Renal pelvis (tissue), 4 donors: ENCODE measurements around the gene FTO. TPM values are rescaled to one million over a fixed set of nuclear protein-coding genes. Genes with fewer than 3 reads are reported as not detected.

Experiments
- DNase-seq: peaks from one replicate; pipeline ENCODE4 v3.0.0-alpha.2; 2013
- polyA plus RNA-seq, 3 donors: library from polyadenylated mRNA; unstranded; fragments of 120-200 nt; gene quantifications; one replicate each; pipeline ENCODE4 v1.2.1, GENCODE V29; 2013; ENCODE audit not compliant: insufficient read length in 3 of 3

Gene FTO
- polyA plus RNA-seq, 3 donors, result 82.7 to 94.4 (median 84.9) TPM

GRCh38 chr16:53996961-53997360 is 293.0 kb downstream of the FTO start:
- no peak for DNase-seq

- DNase-seq, result no peak
These were observed 294.3 kb downstream of the FTO start for GRCh38 chr16:53998024-53998810.

- DNase-seq, result no peak
These were observed 295.1 kb downstream of the FTO start for GRCh38 chr16:53998966-53999522.

GRCh38 chr16:53999841-54000240 is 295.9 kb downstream of the FTO start:
- DNase-seq, result no peak

- DNase-seq, result no peak
These were observed 296.4 kb downstream of the FTO start for GRCh38 chr16:54000361-54000760.

GRCh38 chr16:54006693-54007092 is 302.7 kb downstream of the FTO start:
- DNase-seq, result no peak

- no peak for DNase-seq
These were observed 303.5 kb downstream of the FTO start for GRCh38 chr16:54007504-54007903.

GRCh38 chr16:54009464-54010176 is 305.7 kb downstream of the FTO start:
- no peak for DNase-seq

GRCh38 chr16:54015147-54015546 is 311.2 kb downstream of the FTO start:
- no peak for DNase-seq

GRCh38 chr16:54022362-54022761 is 318.4 kb downstream of the FTO start:
- DNase-seq, result no peak

GRCh38 chr16:54026456-54026855 is 322.5 kb downstream of the FTO start:
- DNase-seq, result no peak

- DNase-seq, result no peak
These were observed 323.1 kb downstream of the FTO start for GRCh38 chr16:54027062-54027461.

GRCh38 chr16:54027558-54027957 is 323.6 kb downstream of the FTO start:
- no peak for DNase-seq

- DNase-seq, result no peak
These were observed 324.0 kb downstream of the FTO start for GRCh38 chr16:54027995-54028394.

- DNase-seq, result no peak
These were observed 326.5 kb downstream of the FTO start for GRCh38 chr16:54030451-54030850.

- DNase-seq, result no peak
These were observed 327.3 kb downstream of the FTO start for GRCh38 chr16:54031107-54031760.

- no peak for DNase-seq
These were observed 329.8 kb downstream of the FTO start for GRCh38 chr16:54033747-54034146.

- DNase-seq, result no peak
These were observed 330.7 kb downstream of the FTO start for GRCh38 chr16:54034684-54035083.

- DNase-seq, result no peak
These were observed 336.5 kb downstream of the FTO start for GRCh38 chr16:54040480-54040879.

- no peak for DNase-seq
These were observed 337.0 kb downstream of the FTO start for GRCh38 chr16:54040975-54041374.

- no peak for DNase-seq
These were observed 344.9 kb downstream of the FTO start for GRCh38 chr16:54048586-54049495.
